Endodermal cell (in vitro differentiated cells): ENCODE results near the gene CPHXL. TPM values are rescaled to one million over a fixed set of nuclear protein-coding genes. Genes with fewer than 3 reads are reported as not detected.

Experiments
- DNase-seq: peaks from one replicate; pipeline ENCODE4 v3.0.0-alpha.2; 2017
- H3K27ac ChIP-seq: 2 replicates; pipeline ENCODE4 v1.5.1; 2013; ENCODE audit warnings: mild to moderate bottlenecking, low read depth, low read length, moderate library complexity
- H3K27me3 ChIP-seq: 2 replicates; pipeline ENCODE4 v1.6.1; 2013; ENCODE audit warnings: mild to moderate bottlenecking, low read length, moderate library complexity; ENCODE audit not compliant: insufficient read depth, control insufficient read depth, poor library complexity, severe bottlenecking
- H3K36me3 ChIP-seq: 2 replicates; pipeline ENCODE4 v1.7.0; 2013; ENCODE audit warnings: mild to moderate bottlenecking, low read length, moderate library complexity; ENCODE audit not compliant: control insufficient read depth, insufficient read depth
- H3K4me1 ChIP-seq: one replicate; pipeline ENCODE4 v1.7.0; 2013; ENCODE audit warnings: low read length; ENCODE audit not compliant: control insufficient read depth, insufficient read depth
- H3K4me3 ChIP-seq: 2 replicates; pipeline ENCODE4 v1.5.1; 2013; ENCODE audit warnings: mild to moderate bottlenecking, low read length, moderate library complexity
- H3K9ac ChIP-seq: 2 replicates; pipeline ENCODE4 v1.6.1; 2013; ENCODE audit warnings: mild to moderate bottlenecking, low read length, moderate library complexity; ENCODE audit not compliant: poor library complexity, severe bottlenecking; ENCODE audit errors: extremely low read depth
- H3K9me3 ChIP-seq: 2 replicates; pipeline ENCODE4 v1.6.1; 2013; ENCODE audit warnings: mild to moderate bottlenecking, low read length, moderate library complexity; ENCODE audit not compliant: control insufficient read depth
- H3K27ac Mint-ChIP-seq: 2 replicates; pipeline ENCODE4 v1.8.0; 2020; ENCODE audit warnings: mixed read lengths
- H3K27me3 Mint-ChIP-seq: 2 replicates; pipeline ENCODE4 v1.8.0; 2021; ENCODE audit warnings: mild to moderate bottlenecking, mixed read lengths; ENCODE audit not compliant: insufficient read depth
- H3K36me3 Mint-ChIP-seq: 2 replicates; pipeline ENCODE4 v1.8.0; 2020; ENCODE audit warnings: low read depth, mixed read lengths
- H3K4me1 Mint-ChIP-seq: 2 replicates; pipeline ENCODE4 v1.8.0; 2020; ENCODE audit warnings: mixed read lengths
- H3K4me3 Mint-ChIP-seq: 2 replicates; pipeline ENCODE4 v1.8.0; 2020; ENCODE audit warnings: mild to moderate bottlenecking, moderate library complexity, mixed read lengths
- H3K9me3 Mint-ChIP-seq: 2 replicates; pipeline ENCODE4 v1.8.0; 2020; ENCODE audit warnings: mild to moderate bottlenecking, mixed read lengths
- CTCF ChIP-seq: fragments of 200-600 bp; sonication (generic); conservative IDR thresholded peaks from 2 replicates; pipeline ENCODE4 v1.5.0; 2021; ENCODE audit warnings: antibody characterized with exemption, mild to moderate bottlenecking
- WGBS, 2 experiments: methylation state at CpG; one replicate each; pipeline versions ENCODE4 v1.1.5 to v1.1.7; 2013; ENCODE audit warnings: missing lambda C conversion rate in 2 of 2, mixed read lengths in 1 of 2; ENCODE audit not compliant: insufficient coverage in 1 of 2, insufficient read length in 1 of 2; 5-methylcytosine and 5-hydroxymethylcytosine counted together
- total RNA-seq, 2 donors: library from RNA; stranded (reverse); fragmentation: NEBNext Ultra II Directional in 1 of 2; extraction: Animal tissue kit (Norgen Biotek cat#: 25700) in 1 of 2; gene quantifications; 2 replicates in 1 of 2; 3 replicates in 1 of 2; pipeline ENCODE4 v1.2.1, GENCODE V29; 2021

The CPHXL gene
- total RNA-seq, 2 donors from 2014 or later: not detected

- Histone ChIP-seq H3K9ac (no peak overlapping the region), H3K4me1 (no peaks in the 10 kb centered on the region), H3K36me3 (no peaks in the 10 kb centered on the region), H3K27ac (no peak overlapping the region), H3K9me3 (peaks cover 51% of the 10 kb centered on the region), H3K4me3 (no peak overlapping the region), H3K27me3 (no peaks in the 10 kb centered on the region)
- Mint-ChIP-seq H3K9me3 (peaks cover 51% of the 10 kb centered on the region), H3K4me3 (no peak overlapping the region), H3K27ac (no peak overlapping the region), H3K27me3 (no peaks in the 10 kb centered on the region), H3K4me1 (peaks cover 3% of the 10 kb centered on the region), H3K36me3 (peaks cover 5% of the 10 kb centered on the region)
- 90 to 91% methylated on average over 14 of the region's 14 CpGs for WGBS, 2 experiments
- no peak for DNase-seq
- no peak for TF ChIP-seq CTCF
These were observed 44.0 kb downstream of the CPHXL start for GRCh38 chr16:75682308-75682707.

DNA sequence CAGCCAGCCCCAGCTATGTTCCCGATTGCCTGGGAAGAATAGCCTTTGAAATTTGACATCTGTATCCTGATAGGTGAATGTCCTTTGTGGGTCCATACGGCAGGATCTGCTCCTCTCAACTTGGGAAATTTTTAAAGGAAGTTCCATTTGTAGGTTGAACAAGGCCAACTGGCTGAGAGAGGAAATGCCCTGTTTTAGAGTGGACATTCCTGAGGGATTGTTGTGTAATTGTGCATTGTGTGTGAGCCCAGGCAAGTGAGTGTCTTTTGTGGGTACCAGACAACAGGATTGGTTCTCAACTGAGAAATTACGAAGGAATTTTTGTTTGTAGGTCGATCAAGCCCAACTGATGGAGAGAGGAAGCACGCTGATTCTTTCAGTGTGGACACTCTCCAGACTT is 46.9 kb downstream of the CPHXL start:
- no peak for TF ChIP-seq CTCF
- no peaks in the 10 kb centered on the region for H3K27me3 Mint-ChIP-seq
- H3K27me3 ChIP-seq: no peaks in the 10 kb centered on the region
- H3K9ac ChIP-seq: no peak overlapping the region
- H3K4me1 Mint-ChIP-seq: peaks cover 3% of the 10 kb centered on the region
- H3K27ac ChIP-seq: no peak overlapping the region
- H3K9me3 Mint-ChIP-seq: peaks cover 32% of the 10 kb centered on the region
- 91 to 92% methylated on average over 5 of the region's 5 CpGs for WGBS, 2 experiments
- H3K4me1 ChIP-seq: no peaks in the 10 kb centered on the region
- H3K36me3 Mint-ChIP-seq: peaks cover 5% of the 10 kb centered on the region
- DNase-seq: no peak
- no peak overlapping the region for H3K4me3 ChIP-seq
- peaks cover 25% of the 10 kb centered on the region for H3K9me3 ChIP-seq
- H3K36me3 ChIP-seq: no peaks in the 10 kb centered on the region
- H3K4me3 Mint-ChIP-seq: no peak overlapping the region
- no peak overlapping the region for H3K27ac Mint-ChIP-seq

DNA sequence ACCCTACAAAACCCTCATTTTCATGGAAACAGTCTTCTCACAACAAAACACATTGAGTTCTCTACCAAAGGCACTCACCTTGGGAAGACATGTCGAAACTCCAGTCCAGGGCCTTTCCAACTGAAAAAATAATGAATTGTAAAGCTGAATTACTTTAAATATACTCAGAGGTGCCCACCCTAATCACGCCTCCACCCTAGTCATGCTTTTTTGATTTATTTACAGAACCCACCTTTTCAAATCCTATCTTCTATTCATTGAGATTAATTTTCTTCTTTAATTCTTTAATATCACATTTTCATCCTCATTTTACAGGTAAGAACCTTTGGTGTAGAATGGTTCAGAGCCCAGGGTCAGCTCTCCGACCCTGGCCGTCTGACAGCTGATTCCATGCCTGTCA is 49.4 kb downstream of the CPHXL start, which contains the start of gene CPHXL2:
TSS of gene CPHXL2 (minus strand) at position 101 of the 400 bp plus-strand sequence. CDS start at position 91, 10 bp downstream.
- TF ChIP-seq CTCF: no peak
- 96 to 100% methylated on average over 2 to 4 of the region's 4 CpGs for WGBS, 2 experiments

More for the DNA sequence above, 49.4 kb downstream of the CPHXL start, which contains the start of gene CPHXL2:
- no peak within 1 kb of the TSS for H3K27ac ChIP-seq
- Mint-ChIP-seq H3K4me1 (peaks cover 3% of the 10 kb centered on the region), H3K4me3 (no peak within 1 kb of the TSS), H3K27ac (no peak within 1 kb of the TSS), H3K27me3 (no peaks in the 10 kb centered on the region), H3K9me3 (peaks cover 7% of the 10 kb centered on the region), H3K36me3 (no peaks in the 10 kb centered on the region)
- no peak within 1 kb of the TSS for H3K9ac ChIP-seq
- no peaks in the 10 kb centered on the region for H3K27me3 ChIP-seq
- no peak for DNase-seq
- no peak within 1 kb of the TSS for H3K4me3 ChIP-seq
- H3K9me3 ChIP-seq: peaks cover under 1% of the 10 kb centered on the region
- no peaks in the 10 kb centered on the region for H3K36me3 ChIP-seq
- no peaks in the 10 kb centered on the region for H3K4me1 ChIP-seq
